AG10803 (cell line): ENCODE data around the gene FCHSD2.
A peak's percentile ranks its signal among the peaks of the same experiment; 100 is the strongest.

ENCODE experiments used
- DNase-seq: peaks from one replicate; pipeline ENCODE4 v3.0.0; 2010; ENCODE audit warnings: low read depth
- H3K4me3 ChIP-seq: 2 replicates; pipeline ENCODE4 v1.5.1; 2011; ENCODE audit warnings: mild to moderate bottlenecking, low read length, control low read depth
- CTCF ChIP-seq: conservative IDR thresholded peaks from 2 replicates; pipeline ENCODE4 v1.5.1; 2011; ENCODE audit warnings: mild to moderate bottlenecking, low read length, control low read depth, inconsistent platforms

Gene FCHSD2

GRCh38 chr11:73019449-73019848, 122.7 kb downstream of the FCHSD2 start:
- no peak for TF ChIP-seq CTCF
- H3K4me3 ChIP-seq: no peak overlapping the region

DNA sequence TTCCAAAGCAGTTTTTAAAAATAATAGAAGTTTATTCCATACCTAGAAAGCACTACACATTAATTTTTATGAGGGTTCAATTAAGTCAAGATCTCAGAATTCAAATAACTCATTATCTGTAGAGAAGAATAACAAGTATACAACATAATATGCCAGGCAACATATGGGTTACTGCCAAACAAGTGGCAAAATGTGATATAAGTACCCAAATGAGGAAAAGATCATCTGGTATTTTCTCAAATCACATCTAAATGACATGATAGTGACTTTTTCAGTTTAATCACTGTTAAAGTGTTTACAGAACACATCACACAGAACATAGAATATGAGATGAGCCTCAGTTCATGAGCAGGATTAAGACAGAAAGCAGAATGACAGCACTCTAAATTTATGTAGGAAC, 123.3 kb downstream of the FCHSD2 start:
- H3K4me3 ChIP-seq: no peak overlapping the region
- DNase-seq: no peak
- TF ChIP-seq CTCF: no peak

More at GRCh38 chr11:73019449-73019848, 122.7 kb downstream of the FCHSD2 start:
- DNase-seq: no peak

DNA sequence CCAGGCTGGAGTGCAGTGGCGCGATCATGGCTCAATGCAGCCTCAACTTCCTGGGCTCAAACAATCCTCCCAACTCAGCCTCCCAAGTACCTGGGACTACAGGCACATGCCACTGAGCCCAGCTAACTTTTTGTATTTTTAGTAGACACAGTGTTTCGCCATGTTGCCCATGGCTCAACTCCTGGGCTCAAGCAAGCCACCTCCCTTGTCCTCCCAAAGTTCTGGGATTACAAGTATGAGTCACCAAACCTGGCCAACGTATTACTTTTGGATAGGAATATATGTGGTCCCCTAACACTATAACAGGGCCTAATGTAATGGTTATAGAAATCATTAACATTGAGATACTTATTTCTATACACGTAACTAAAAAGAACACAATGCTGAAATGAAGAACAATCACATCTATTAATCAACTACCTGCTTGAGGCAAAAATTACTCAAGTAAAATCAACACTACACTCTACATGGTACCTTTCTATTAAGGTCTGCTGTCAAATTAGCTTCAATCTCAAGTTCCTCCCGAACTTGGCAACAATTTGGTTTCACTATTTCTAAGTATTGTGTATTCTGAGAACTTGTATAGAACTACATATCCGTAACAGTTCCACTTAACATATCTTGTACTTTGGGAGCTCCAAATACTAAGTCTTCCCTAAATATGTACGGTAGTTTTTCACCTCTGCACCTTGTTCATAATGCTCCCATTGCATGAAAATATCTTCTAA, 124.9 kb downstream of the FCHSD2 start:
- DNase-seq: no peak
- no peak for TF ChIP-seq CTCF
- H3K4me3 ChIP-seq: no peak overlapping the region

DNA sequence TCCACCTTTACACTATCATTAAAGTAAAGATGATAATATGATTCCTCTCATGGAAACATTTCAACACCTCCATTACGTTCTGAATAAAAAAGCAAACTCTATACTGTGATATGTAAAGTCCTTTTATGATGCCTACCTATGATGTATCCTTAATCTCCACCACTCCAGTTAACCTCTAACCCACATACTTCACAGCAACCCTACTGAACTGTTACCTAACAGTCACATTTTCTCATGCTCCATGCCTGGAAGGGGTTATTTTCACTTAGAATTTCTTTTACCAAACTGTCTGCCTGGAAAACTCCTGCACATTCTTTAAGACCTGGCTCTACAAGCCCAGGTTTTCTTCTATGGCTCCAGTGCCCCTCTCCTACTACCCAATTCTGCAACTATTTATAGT, 129.1 kb downstream of the FCHSD2 start:
- TF ChIP-seq CTCF: no peak
- no peak overlapping the region for H3K4me3 ChIP-seq
- DNase-seq: no peak

GRCh38 chr11:73012121-73012863, 129.8 kb downstream of the FCHSD2 start:
- no peak overlapping the region for H3K4me3 ChIP-seq
- TF ChIP-seq CTCF: no peak
- DNase-seq: peak; percentile 45

DNA sequence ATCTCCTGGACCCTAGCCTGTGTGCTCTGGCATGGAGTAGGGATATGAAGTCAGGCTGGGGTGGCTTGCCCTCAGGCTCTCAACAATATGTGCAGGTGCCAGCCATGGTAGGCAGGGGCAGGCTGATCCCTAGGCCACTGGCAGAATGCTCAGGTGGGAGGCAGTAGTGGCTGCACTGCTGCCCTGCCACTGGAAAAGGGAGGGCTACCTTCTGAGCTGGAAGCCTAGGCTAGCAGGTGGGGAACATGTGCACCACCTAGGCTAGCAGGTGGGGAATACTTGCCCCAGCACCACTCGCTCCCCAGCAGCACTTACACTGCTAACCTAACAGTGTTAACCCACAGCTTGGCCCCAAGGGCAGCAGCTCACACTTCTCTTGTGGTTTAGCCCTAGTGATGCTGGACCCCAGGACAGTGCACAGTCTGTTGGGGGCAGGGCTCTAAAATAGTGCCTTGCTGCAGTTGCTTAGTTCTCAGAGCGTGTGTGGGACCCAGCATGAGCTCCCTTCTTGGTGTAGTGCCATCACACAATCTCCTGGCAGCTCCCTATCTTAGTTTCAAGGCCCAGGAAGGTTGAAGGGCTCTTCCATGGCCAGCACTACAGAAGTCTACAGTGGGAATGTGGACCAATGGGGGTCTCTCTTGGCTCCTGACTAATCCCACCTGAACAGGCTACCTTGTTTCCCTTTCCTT, 130.8 kb downstream of the FCHSD2 start:
- H3K4me3 ChIP-seq: no peak overlapping the region
- TF ChIP-seq CTCF: no peak
- no peak for DNase-seq
